Esophagus squamous epithelium (tissue), 5 donors: ENCODE results near the gene FLT1. TPM values are rescaled to one million over a fixed set of nuclear protein-coding genes. Genes with fewer than 3 reads are reported as not detected.

ENCODE experiments used
- DNase-seq: peaks from one replicate; lab custom pipeline; 2025; lab: John Stamatoyannopoulos, UW
- H3K27ac ChIP-seq, 4 donors: fragments of 200-600 bp; sonication (generic); one replicate each; pipeline ENCODE4 v1.5.1; 2016 to 2019; ENCODE audit warnings: mild to moderate bottlenecking in 1 of 4
- H3K27me3 ChIP-seq, 4 donors: fragments of 200-600 bp; sonication (generic); 1 replicate in 3 of 4; 2 replicates in 1 of 4; pipeline versions ENCODE4 v1.5.1 to v1.6.0; 2017 to 2021; ENCODE audit warnings: antibody characterized with exemption in 1 of 4
- H3K36me3 ChIP-seq, 3 donors: fragments of 200-600 bp; sonication (generic); one replicate each; pipeline ENCODE4 v1.5.1; 2016 to 2019
- H3K4me1 ChIP-seq, 3 donors: fragments of 200-600 bp; sonication (generic); one replicate each; pipeline ENCODE4 v1.5.1; 2017 to 2019
- H3K4me3 ChIP-seq, 4 donors: fragments of 200-600 bp; sonication (generic); 1 replicate in 3 of 4; 2 replicates in 1 of 4; pipeline ENCODE4 v1.5.1; 2016 to 2019; ENCODE audit warnings: mild to moderate bottlenecking in 2 of 4, moderate library complexity in 1 of 4
- H3K9me3 ChIP-seq, 3 donors: fragments of 200-600 bp; sonication (generic); one replicate each; pipeline ENCODE4 v1.5.1; 2016 to 2019
- CTCF ChIP-seq, 6 experiments: fragments of 450-650 bp in 4 of 6; fragments of 200-600 bp in 2 of 6; sonication (generic) in 2 of 6; IDR thresholded peaks; one replicate each; pipeline ENCODE4 v1.5.1; 2016 to 2019; ENCODE audit warnings: antibody characterized with exemption in 6 of 6, mild to moderate bottlenecking in 4 of 6, moderate library complexity in 4 of 6
- POLR2A ChIP-seq, 4 donors: fragments of 450-650 bp; IDR thresholded peaks; one replicate each; pipeline ENCODE4 v1.6.1; 2017; ENCODE audit warnings: antibody characterized with exemption in 4 of 4, mild to moderate bottlenecking in 4 of 4, moderate library complexity in 3 of 4
- WGBS, 2 donors: methylation state at CpG; one replicate each; pipeline ENCODE4 v1.1.5; 2018; 5-methylcytosine and 5-hydroxymethylcytosine counted together
- intact Hi-C: fragments of 100-400 bp; cut with DNase I; formaldehyde crosslinking; loops from one replicate; pipeline ENCODE4 v1.15.0; 2022
- total RNA-seq, 4 donors: library from RNA; depleted of rRNA; stranded (reverse); fragments of >200 nt; gene quantifications; one replicate each; pipeline ENCODE4 v1.1.0, GENCODE V29; 2016
- donor health status: DM: yes; HTN: yes; CAD: no.

The FLT1 gene
- total RNA-seq, 4 donors from 2014 or later, result 2.1 to 16.4 (median 8.9) TPM

GRCh38 chr13:28531845-28532387 is 37.0 kb upstream of the FLT1 start:
- H3K27me3 ChIP-seq, result peaks cover 6 to 92% (median 10%) of the 10 kb centered on the region in 4 donors
- H3K4me1 ChIP-seq, result peaks cover 10 to 29% (median 15%) of the 10 kb centered on the region in 3 donors
- intact Hi-C loops, result no loop called here
- peak overlapping the region; percentile 27 to 69 (median 42) for H3K4me3 ChIP-seq
- DNase-seq, result no peak
- H3K9me3 ChIP-seq, result no peaks in the 10 kb centered on the region
- H3K27ac ChIP-seq, result peak overlapping the region in 2 of 4 donors; percentile 73 to 80
- no peak for TF ChIP-seq CTCF (IDR thresholded peaks at IDR 0.05)
- no peak for TF ChIP-seq POLR2A (IDR thresholded peaks at IDR 0.05)
- WGBS, 2 donors, result 5 to 6% methylated on average over 15 of the region's 25 CpGs
- no peaks in the 10 kb centered on the region for H3K36me3 ChIP-seq

GRCh38 chr13:28531077-28531844 is 36.3 kb upstream of the FLT1 start:
- Histone ChIP-seq H3K27me3 (peaks cover 6 to 92% (median 10%) of the 10 kb centered on the region in 4 donors), H3K27ac (peak overlapping the region in 2 of 4 donors; percentile 55 to 80), H3K9me3 (no peaks in the 10 kb centered on the region), H3K4me1 (peaks cover 10 to 29% (median 15%) of the 10 kb centered on the region in 3 donors), H3K4me3 (peak overlapping the region in 3 of 4 donors; percentile 33 to 69 (median 51)), H3K36me3 (no peaks in the 10 kb centered on the region)
- WGBS, 2 donors, result 1 to 3% methylated on average over 10 to 32 of the region's 39 CpGs
- intact Hi-C loops, result no loop called here
- no peak for DNase-seq
- TF ChIP-seq POLR2A (IDR thresholded peaks at IDR 0.05), result no peak
- no peak for TF ChIP-seq CTCF (IDR thresholded peaks at IDR 0.05)

- Histone ChIP-seq H3K27ac (peak overlapping the region in 1 of 4 donors; percentile 42), H3K27me3 (peaks cover 6 to 89% (median 10%) of the 10 kb centered on the region in 4 donors), H3K4me3 (peak overlapping the region in 3 of 4 donors; percentile 19 to 69 (median 51)), H3K36me3 (no peaks in the 10 kb centered on the region), H3K9me3 (no peaks in the 10 kb centered on the region), H3K4me1 (peaks cover 10 to 29% (median 15%) of the 10 kb centered on the region in 3 donors)
- TF ChIP-seq CTCF (IDR thresholded peaks at IDR 0.05), result no peak
- no peak for TF ChIP-seq POLR2A (IDR thresholded peaks at IDR 0.05)
- no peak for DNase-seq
- intact Hi-C loops, result no loop called here
- WGBS, 2 donors, result 27 to 55% methylated on average over 3 of the region's 3 CpGs
These were observed 35.8 kb upstream of the FLT1 start for GRCh38 chr13:28530729-28531076.

GRCh38 chr13:28529836-28530235 is 34.9 kb upstream of the FLT1 start:
- intact Hi-C loops, result no loop called here

More at GRCh38 chr13:28529836-28530235, 34.9 kb upstream of the FLT1 start:
- Histone ChIP-seq H3K9me3 (no peaks in the 10 kb centered on the region), H3K27me3 (peaks cover 6 to 87% (median 10%) of the 10 kb centered on the region in 4 donors), H3K27ac (no peak overlapping the region), H3K36me3 (no peaks in the 10 kb centered on the region), H3K4me3 (no peak overlapping the region), H3K4me1 (peaks cover 10 to 29% (median 15%) of the 10 kb centered on the region in 3 donors)
- no peak for DNase-seq
- 70 to 72% methylated on average over 1 of the region's 1 CpG for WGBS, 2 donors
- no peak for TF ChIP-seq POLR2A (IDR thresholded peaks at IDR 0.05)
- TF ChIP-seq CTCF (IDR thresholded peaks at IDR 0.05), result no peak
